Measurements from ENCODE around the gene C16orf74. TPM values are rescaled to one million over a fixed set of nuclear protein-coding genes. Genes with fewer than 3 reads are reported as not detected.

C16orf74 gene
- total and polyA plus RNA-seq, 2 experiments from 2014 or later = 5.3 to 7.8 TPM

DNA sequence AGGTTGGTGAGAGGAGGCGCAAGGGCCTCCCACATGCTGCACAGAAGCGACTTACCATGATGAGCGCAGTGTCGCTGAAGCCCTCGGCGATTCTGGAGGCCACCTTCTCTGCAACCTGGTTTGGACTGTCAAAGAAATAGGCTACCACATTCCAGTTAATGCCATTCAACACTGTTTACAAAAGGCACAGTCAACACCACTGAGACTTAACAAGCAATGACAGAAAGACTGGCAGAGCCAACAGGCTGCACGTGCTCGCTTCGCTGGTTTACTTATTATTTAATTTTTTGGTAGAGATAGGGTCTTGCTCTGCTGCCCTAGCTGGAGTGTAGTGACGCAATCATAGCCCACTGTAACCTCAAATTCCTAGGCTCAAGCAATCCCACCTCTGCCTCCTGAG is 30.3 kb upstream of the C16orf74 start:
- H3K79me2 ChIP-seq = peaks cover 15% of the 10 kb centered on the region
- H4K20me1 ChIP-seq (ENCODE audit: insufficient read depth, poor library complexity, severe bottlenecking) = peaks cover 7% of the 10 kb centered on the region
- H3K9me2 ChIP-seq (replicated peaks; ENCODE audit: insufficient read depth) = no peaks in the 10 kb centered on the region
- H3K36me3 ChIP-seq (replicated peaks; ENCODE audit: insufficient read depth, low read depth) = no peaks in the 10 kb centered on the region
- TF ChIP-seq, protein P1, sequence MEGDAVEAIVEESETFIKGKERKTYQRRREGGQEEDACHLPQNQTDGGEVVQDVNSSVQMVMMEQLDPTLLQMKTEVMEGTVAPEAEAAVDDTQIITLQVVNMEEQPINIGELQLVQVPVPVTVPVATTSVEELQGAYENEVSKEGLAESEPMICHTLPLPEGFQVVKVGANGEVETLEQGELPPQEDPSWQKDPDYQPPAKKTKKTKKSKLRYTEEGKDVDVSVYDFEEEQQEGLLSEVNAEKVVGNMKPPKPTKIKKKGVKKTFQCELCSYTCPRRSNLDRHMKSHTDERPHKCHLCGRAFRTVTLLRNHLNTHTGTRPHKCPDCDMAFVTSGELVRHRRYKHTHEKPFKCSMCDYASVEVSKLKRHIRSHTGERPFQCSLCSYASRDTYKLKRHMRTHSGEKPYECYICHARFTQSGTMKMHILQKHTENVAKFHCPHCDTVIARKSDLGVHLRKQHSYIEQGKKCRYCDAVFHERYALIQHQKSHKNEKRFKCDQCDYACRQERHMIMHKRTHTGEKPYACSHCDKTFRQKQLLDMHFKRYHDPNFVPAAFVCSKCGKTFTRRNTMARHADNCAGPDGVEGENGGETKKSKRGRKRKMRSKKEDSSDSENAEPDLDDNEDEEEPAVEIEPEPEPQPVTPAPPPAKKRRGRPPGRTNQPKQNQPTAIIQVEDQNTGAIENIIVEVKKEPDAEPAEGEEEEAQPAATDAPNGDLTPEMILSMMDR (IDR thresholded peaks at IDR 0.05; ENCODE audit: poor library complexity) = no peak
- TF ChIP-seq EZH2phosphoT487 (IDR thresholded peaks at IDR 0.05; ENCODE audit: low read depth, severe bottlenecking, unreplicated experiment) = no peak
- TF ChIP-seq EZH2 (IDR thresholded peaks at IDR 0.05; ENCODE audit: borderline replicate concordance) = no peak
- H3K4me3 ChIP-seq = no peak overlapping the region
- no peak overlapping the region for H3K27ac ChIP-seq
- no peaks in the 10 kb centered on the region for H3K4me1 ChIP-seq (ENCODE audit: insufficient read depth)
- H3K4me2 ChIP-seq = no peak overlapping the region
- no peak for DNase-seq (ENCODE audit: low spot score)
- no peaks in the 10 kb centered on the region for H3K9me3 ChIP-seq (ENCODE audit: low read depth)
- H3K27me3 ChIP-seq = no peaks in the 10 kb centered on the region
- WGBS (ENCODE audit: low lambda C conversion rate, missing lambda C conversion rate) = 89% methylated on average over 10 of the region's 10 CpGs
- no peak overlapping the region for H2AFZ ChIP-seq

DNA sequence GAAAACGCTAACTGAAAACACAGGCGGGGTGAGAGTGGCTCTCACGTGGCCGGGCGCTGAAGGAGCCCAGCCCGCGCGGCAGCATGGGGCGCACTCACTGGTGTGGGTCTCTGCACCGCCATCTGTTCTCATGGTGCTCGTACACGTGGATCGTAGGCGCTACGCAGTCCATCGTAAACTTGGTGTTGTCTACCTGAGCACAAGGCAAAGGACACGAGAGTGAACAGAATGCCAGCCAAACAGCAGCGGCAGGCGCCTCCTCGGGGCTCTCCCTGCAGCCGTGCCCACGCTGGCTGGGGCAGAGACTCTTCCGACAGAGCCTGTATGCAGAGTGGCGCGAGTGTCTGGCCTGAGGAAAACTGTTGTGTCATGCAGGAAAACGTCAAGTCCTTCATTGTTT is 29.4 kb upstream of the C16orf74 start:
- H3K4me3 ChIP-seq = no peak overlapping the region
- TF ChIP-seq, protein P1 (IDR thresholded peaks at IDR 0.05; ENCODE audit: poor library complexity) = no peak
- TF ChIP-seq EZH2phosphoT487 (IDR thresholded peaks at IDR 0.05; ENCODE audit: low read depth, severe bottlenecking, unreplicated experiment) = no peak
- no peak for TF ChIP-seq EZH2 (IDR thresholded peaks at IDR 0.05; ENCODE audit: borderline replicate concordance)
- H3K27ac ChIP-seq = no peak overlapping the region
- H3K36me3 ChIP-seq (replicated peaks; ENCODE audit: insufficient read depth, low read depth) = no peaks in the 10 kb centered on the region
- no peak for DNase-seq (ENCODE audit: low spot score)
- WGBS (ENCODE audit: low lambda C conversion rate, missing lambda C conversion rate) = 94% methylated on average over 26 of the region's 26 CpGs
- no peak overlapping the region for H2AFZ ChIP-seq
- no peak overlapping the region for H3K4me2 ChIP-seq
- H4K20me1 ChIP-seq (ENCODE audit: insufficient read depth, poor library complexity, severe bottlenecking) = peaks cover 4% of the 10 kb centered on the region
- no peaks in the 10 kb centered on the region for H3K9me3 ChIP-seq (ENCODE audit: low read depth)
- H3K4me1 ChIP-seq (ENCODE audit: insufficient read depth) = no peaks in the 10 kb centered on the region
- H3K79me2 ChIP-seq = peaks cover 12% of the 10 kb centered on the region
- no peaks in the 10 kb centered on the region for H3K27me3 ChIP-seq
- no peaks in the 10 kb centered on the region for H3K9me2 ChIP-seq (replicated peaks; ENCODE audit: insufficient read depth)

DNA sequence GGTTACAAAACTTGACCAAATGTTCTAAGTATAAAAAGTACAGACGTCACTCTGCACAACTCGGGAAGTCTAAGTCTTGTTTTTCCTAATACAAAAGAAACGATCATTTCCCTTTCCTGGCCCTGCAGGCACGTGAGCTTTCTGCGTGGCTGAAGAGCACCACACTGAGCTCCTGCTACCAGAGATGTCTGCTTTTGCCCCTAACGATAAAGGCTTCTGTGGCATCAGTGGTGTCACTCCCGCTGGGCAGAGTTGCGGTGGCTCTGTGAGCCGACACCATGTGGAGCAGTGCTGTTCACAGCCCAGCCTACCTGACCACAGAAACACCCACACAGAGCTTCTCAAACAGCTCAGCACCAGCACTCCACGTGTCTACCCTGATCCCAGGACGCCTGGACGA is 28.0 kb upstream of the C16orf74 start:
- 92% methylated on average over 12 of the region's 12 CpGs for WGBS (ENCODE audit: low lambda C conversion rate, missing lambda C conversion rate)
- Histone ChIP-seq H3K4me2 (no peak overlapping the region), H4K20me1 (ENCODE audit: insufficient read depth, poor library complexity, severe bottlenecking) (peaks cover 4% of the 10 kb centered on the region)

More for the DNA sequence above, 28.0 kb upstream of the C16orf74 start:
- H3K36me3 ChIP-seq (replicated peaks; ENCODE audit: insufficient read depth, low read depth) = no peaks in the 10 kb centered on the region
- H3K27me3 ChIP-seq = no peaks in the 10 kb centered on the region
- DNase-seq (ENCODE audit: low spot score) = no peak
- H2AFZ ChIP-seq = no peak overlapping the region
- H3K4me1 ChIP-seq (ENCODE audit: insufficient read depth) = no peaks in the 10 kb centered on the region
- no peaks in the 10 kb centered on the region for H3K9me2 ChIP-seq (replicated peaks; ENCODE audit: insufficient read depth)
- H3K79me2 ChIP-seq = peaks cover 4% of the 10 kb centered on the region
- H3K4me3 ChIP-seq = no peak overlapping the region
- H3K9me3 ChIP-seq (ENCODE audit: low read depth) = no peaks in the 10 kb centered on the region
- H3K27ac ChIP-seq = no peak overlapping the region
- TF ChIP-seq, protein P1 (IDR thresholded peaks at IDR 0.05; ENCODE audit: poor library complexity) = no peak
- no peak for TF ChIP-seq EZH2 (IDR thresholded peaks at IDR 0.05; ENCODE audit: borderline replicate concordance)
